ENCODE results near the gene SCML1.

SCML1 gene

GRCh38 chrX:17748684-17749083 lies 11.4 kb downstream of the SCML1 start:
- Histone ChIP-seq H2AK5ac (ENCODE audit: low read length) (no peak overlapping the region), H2BK120ac (ENCODE audit: low read depth, low read length) (no peak overlapping the region), H3K9ac (ENCODE audit: low read length) (no peak overlapping the region), H3K27ac (ENCODE audit: low read depth, low read length) (no peak overlapping the region), H3K79me2 (ENCODE audit: control insufficient read depth, insufficient read depth, low read length) (no peaks in the 10 kb centered on the region), H3K4me1 (ENCODE audit: control insufficient read depth, low read depth, low read length) (no peaks in the 10 kb centered on the region), H3K27me3 (ENCODE audit: insufficient read depth, low read length, poor library complexity) (no peaks in the 10 kb centered on the region), H2BK15ac (replicated peaks; ENCODE audit: low read depth) (no peak overlapping the region), H3K4ac (ENCODE audit: low read depth, low read length) (no peak overlapping the region), H4K8ac (ENCODE audit: low read depth, low read length) (no peak overlapping the region), H3K56ac (ENCODE audit: low read length) (no peak overlapping the region), H3K36me3 (ENCODE audit: control insufficient read depth, insufficient read depth, low read length) (no peaks in the 10 kb centered on the region), H4K5ac (ENCODE audit: low read length) (no peak overlapping the region), H3K4me3 (ENCODE audit: low read length) (no peak overlapping the region), H3K18ac (ENCODE audit: low read length) (no peak overlapping the region), H3K23ac (ENCODE audit: low read length) (no peak overlapping the region), H3K79me1 (ENCODE audit: low read length) (no peaks in the 10 kb centered on the region), H3K4me2 (ENCODE audit: low read length) (no peak overlapping the region), H2BK5ac (ENCODE audit: low read length) (no peak overlapping the region)
- WGBS (ENCODE audit: extremely low coverage, insufficient coverage, low lambda C conversion rate) = no CpG with 5 or more reads among the region's 5 CpGs
- DNase-seq = no peak

GRCh38 chrX:17750436-17750835 lies 13.1 kb downstream of the SCML1 start:
- Histone ChIP-seq H4K5ac (ENCODE audit: low read length) (no peak overlapping the region), H3K9ac (ENCODE audit: low read length) (no peak overlapping the region), H2BK15ac (replicated peaks; ENCODE audit: low read depth) (no peak overlapping the region), H3K27me3 (ENCODE audit: insufficient read depth, low read length, poor library complexity) (no peaks in the 10 kb centered on the region), H3K4me3 (ENCODE audit: low read length) (no peak overlapping the region), H2AK5ac (ENCODE audit: low read length) (no peak overlapping the region), H2BK5ac (ENCODE audit: low read length) (no peak overlapping the region), H3K4me2 (ENCODE audit: low read length) (no peak overlapping the region), H3K4me1 (ENCODE audit: control insufficient read depth, low read depth, low read length) (no peaks in the 10 kb centered on the region), H3K56ac (ENCODE audit: low read length) (no peak overlapping the region), H3K27ac (ENCODE audit: low read depth, low read length) (no peak overlapping the region), H3K18ac (ENCODE audit: low read length) (no peak overlapping the region), H4K8ac (ENCODE audit: low read depth, low read length) (no peak overlapping the region), H3K4ac (ENCODE audit: low read depth, low read length) (no peak overlapping the region), H2BK120ac (ENCODE audit: low read depth, low read length) (no peak overlapping the region), H3K36me3 (ENCODE audit: control insufficient read depth, insufficient read depth, low read length) (no peaks in the 10 kb centered on the region), H3K79me1 (ENCODE audit: low read length) (no peaks in the 10 kb centered on the region), H3K79me2 (ENCODE audit: control insufficient read depth, insufficient read depth, low read length) (no peaks in the 10 kb centered on the region), H3K23ac (ENCODE audit: low read length) (no peak overlapping the region)
- no peak for DNase-seq
- no CpG with 5 or more reads among the region's 3 CpGs for WGBS (ENCODE audit: extremely low coverage, insufficient coverage, low lambda C conversion rate)

DNA sequence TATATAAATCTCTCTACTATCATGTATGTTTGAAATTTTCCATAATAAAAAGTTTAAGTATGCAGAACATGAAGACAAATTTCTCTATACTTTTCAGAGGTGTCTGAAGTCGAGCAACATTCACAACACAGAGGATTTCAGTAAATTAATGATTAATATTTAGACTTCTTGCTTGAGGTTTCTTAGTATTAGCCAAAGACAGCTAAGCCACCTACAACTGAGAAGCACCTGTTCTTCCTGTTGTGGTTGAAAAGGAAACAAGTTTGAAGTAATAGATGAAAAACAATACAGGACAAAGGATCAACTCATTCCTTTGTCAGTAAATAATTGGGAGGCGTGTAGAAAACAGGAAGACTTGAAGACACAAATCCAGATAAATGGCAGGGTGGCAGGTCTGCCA lies 21.1 kb downstream of the SCML1 start:
- Histone ChIP-seq H3K4me3 (ENCODE audit: low read length) (no peak overlapping the region), H3K27ac (ENCODE audit: low read depth, low read length) (no peak overlapping the region), H3K79me1 (ENCODE audit: low read length) (no peaks in the 10 kb centered on the region), H2BK15ac (replicated peaks; ENCODE audit: low read depth) (no peak overlapping the region), H3K18ac (ENCODE audit: low read length) (no peak overlapping the region), H3K4ac (ENCODE audit: low read depth, low read length) (no peak overlapping the region), H2BK120ac (ENCODE audit: low read depth, low read length) (no peak overlapping the region), H4K8ac (ENCODE audit: low read depth, low read length) (no peak overlapping the region), H3K36me3 (ENCODE audit: control insufficient read depth, insufficient read depth, low read length) (no peaks in the 10 kb centered on the region), H3K79me2 (ENCODE audit: control insufficient read depth, insufficient read depth, low read length) (no peaks in the 10 kb centered on the region), H3K27me3 (ENCODE audit: insufficient read depth, low read length, poor library complexity) (no peaks in the 10 kb centered on the region), H2BK5ac (ENCODE audit: low read length) (no peak overlapping the region), H3K23ac (ENCODE audit: low read length) (no peak overlapping the region), H2AK5ac (ENCODE audit: low read length) (no peak overlapping the region), H3K56ac (ENCODE audit: low read length) (no peak overlapping the region), H3K4me2 (ENCODE audit: low read length) (no peak overlapping the region), H3K4me1 (ENCODE audit: control insufficient read depth, low read depth, low read length) (no peaks in the 10 kb centered on the region), H3K9ac (ENCODE audit: low read length) (no peak overlapping the region), H4K5ac (ENCODE audit: low read length) (no peak overlapping the region)
- DNase-seq = no peak
- whole genome bisulfite sequencing (ENCODE audit: extremely low coverage, insufficient coverage, low lambda C conversion rate) = no CpG with 5 or more reads among the region's 2 CpGs

GRCh38 chrX:17759990-17760389 lies 22.7 kb downstream of the SCML1 start:
- WGBS (ENCODE audit: extremely low coverage, insufficient coverage, low lambda C conversion rate) = no CpG with 5 or more reads among the region's 1 CpG
- H3K4me2 ChIP-seq (ENCODE audit: low read length) = no peak overlapping the region
- no peak overlapping the region for H4K8ac ChIP-seq (ENCODE audit: low read depth, low read length)
- H3K9ac ChIP-seq (ENCODE audit: low read length) = no peak overlapping the region
- no peaks in the 10 kb centered on the region for H3K36me3 ChIP-seq (ENCODE audit: control insufficient read depth, insufficient read depth, low read length)
- no peaks in the 10 kb centered on the region for H3K79me2 ChIP-seq (ENCODE audit: control insufficient read depth, insufficient read depth, low read length)
- H3K4ac ChIP-seq (ENCODE audit: low read depth, low read length) = no peak overlapping the region
- no peak overlapping the region for H2BK15ac ChIP-seq (replicated peaks; ENCODE audit: low read depth)
- no peaks in the 10 kb centered on the region for H3K4me1 ChIP-seq (ENCODE audit: control insufficient read depth, low read depth, low read length)
- H2BK120ac ChIP-seq (ENCODE audit: low read depth, low read length) = no peak overlapping the region
- H3K27ac ChIP-seq (ENCODE audit: low read depth, low read length) = no peak overlapping the region
- no peak overlapping the region for H4K5ac ChIP-seq (ENCODE audit: low read length)
- no peak overlapping the region for H3K18ac ChIP-seq (ENCODE audit: low read length)
- H3K79me1 ChIP-seq (ENCODE audit: low read length) = no peaks in the 10 kb centered on the region
- H3K56ac ChIP-seq (ENCODE audit: low read length) = no peak overlapping the region
- no peaks in the 10 kb centered on the region for H3K27me3 ChIP-seq (ENCODE audit: insufficient read depth, low read length, poor library complexity)
- DNase-seq = no peak
- no peak overlapping the region for H2BK5ac ChIP-seq (ENCODE audit: low read length)
- no peak overlapping the region for H3K23ac ChIP-seq (ENCODE audit: low read length)
- no peak overlapping the region for H3K4me3 ChIP-seq (ENCODE audit: low read length)
- H2AK5ac ChIP-seq (ENCODE audit: low read length) = no peak overlapping the region

- H3K36me3 ChIP-seq (ENCODE audit: control insufficient read depth, insufficient read depth, low read length) = no peaks in the 10 kb centered on the region
- H3K9ac ChIP-seq (ENCODE audit: low read length) = no peak overlapping the region
- no peak overlapping the region for H2BK15ac ChIP-seq (replicated peaks; ENCODE audit: low read depth)
- H3K56ac ChIP-seq (ENCODE audit: low read length) = no peak overlapping the region
- H3K4me3 ChIP-seq (ENCODE audit: low read length) = no peak overlapping the region
- H3K4me1 ChIP-seq (ENCODE audit: control insufficient read depth, low read depth, low read length) = no peaks in the 10 kb centered on the region
- H3K4ac ChIP-seq (ENCODE audit: low read depth, low read length) = no peak overlapping the region
- no CpG with 5 or more reads among the region's 1 CpG for WGBS (ENCODE audit: extremely low coverage, insufficient coverage, low lambda C conversion rate)
- no peak overlapping the region for H2AK5ac ChIP-seq (ENCODE audit: low read length)
- H3K27ac ChIP-seq (ENCODE audit: low read depth, low read length) = no peak overlapping the region
- no peaks in the 10 kb centered on the region for H3K27me3 ChIP-seq (ENCODE audit: insufficient read depth, low read length, poor library complexity)
- no peak overlapping the region for H3K4me2 ChIP-seq (ENCODE audit: low read length)
- H2BK120ac ChIP-seq (ENCODE audit: low read depth, low read length) = no peak overlapping the region
- no peak overlapping the region for H3K18ac ChIP-seq (ENCODE audit: low read length)
- H4K8ac ChIP-seq (ENCODE audit: low read depth, low read length) = no peak overlapping the region
- H3K23ac ChIP-seq (ENCODE audit: low read length) = no peak overlapping the region
- no peak for DNase-seq
- no peaks in the 10 kb centered on the region for H3K79me1 ChIP-seq (ENCODE audit: low read length)
- H4K5ac ChIP-seq (ENCODE audit: low read length) = no peak overlapping the region
- H3K79me2 ChIP-seq (ENCODE audit: control insufficient read depth, insufficient read depth, low read length) = no peaks in the 10 kb centered on the region
- H2BK5ac ChIP-seq (ENCODE audit: low read length) = no peak overlapping the region
These were observed 30.4 kb downstream of the SCML1 start for GRCh38 chrX:17767734-17768133.

DNA sequence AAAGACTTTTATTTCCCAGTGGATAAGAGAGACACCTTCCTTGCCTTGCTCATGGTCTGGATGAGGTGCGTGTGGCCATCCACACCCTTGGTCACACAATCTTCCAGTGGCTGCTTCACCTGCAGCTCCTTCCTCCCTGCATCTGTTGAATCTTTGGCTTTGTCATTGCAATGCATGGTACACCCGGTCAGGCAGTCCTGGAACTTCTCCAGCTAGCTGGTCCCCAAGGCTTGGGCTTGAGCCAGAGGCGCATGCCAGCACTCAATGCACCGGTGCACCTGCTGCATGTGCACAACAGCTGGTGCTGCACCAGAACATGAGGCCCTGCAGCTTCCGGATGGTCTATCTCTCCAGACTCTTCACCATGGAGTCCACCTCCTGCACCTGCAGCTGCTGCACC lies 31.7 kb downstream of the SCML1 start:
- no peak overlapping the region for H3K56ac ChIP-seq (ENCODE audit: low read length)
- H3K9ac ChIP-seq (ENCODE audit: low read length) = no peak overlapping the region
- WGBS (ENCODE audit: extremely low coverage, insufficient coverage, low lambda C conversion rate) = no CpG with 5 or more reads among the region's 5 CpGs
- H3K27me3 ChIP-seq (ENCODE audit: insufficient read depth, low read length, poor library complexity) = no peaks in the 10 kb centered on the region
- no peak overlapping the region for H3K4me2 ChIP-seq (ENCODE audit: low read length)
- H2BK15ac ChIP-seq (replicated peaks; ENCODE audit: low read depth) = no peak overlapping the region
- no peak overlapping the region for H2AK5ac ChIP-seq (ENCODE audit: low read length)
- H2BK120ac ChIP-seq (ENCODE audit: low read depth, low read length) = no peak overlapping the region
- no peaks in the 10 kb centered on the region for H3K79me1 ChIP-seq (ENCODE audit: low read length)
- H3K27ac ChIP-seq (ENCODE audit: low read depth, low read length) = no peak overlapping the region
- no peaks in the 10 kb centered on the region for H3K79me2 ChIP-seq (ENCODE audit: control insufficient read depth, insufficient read depth, low read length)
- no peak for DNase-seq
- no peak overlapping the region for H3K4ac ChIP-seq (ENCODE audit: low read depth, low read length)
- no peak overlapping the region for H3K4me3 ChIP-seq (ENCODE audit: low read length)
- no peak overlapping the region for H4K5ac ChIP-seq (ENCODE audit: low read length)
- no peaks in the 10 kb centered on the region for H3K36me3 ChIP-seq (ENCODE audit: control insufficient read depth, insufficient read depth, low read length)
- H4K8ac ChIP-seq (ENCODE audit: low read depth, low read length) = no peak overlapping the region
- no peak overlapping the region for H3K18ac ChIP-seq (ENCODE audit: low read length)
- H3K4me1 ChIP-seq (ENCODE audit: control insufficient read depth, low read depth, low read length) = no peaks in the 10 kb centered on the region
- H3K23ac ChIP-seq (ENCODE audit: low read length) = no peak overlapping the region
- no peak overlapping the region for H2BK5ac ChIP-seq (ENCODE audit: low read length)
